PC-9 (cell line): Measurements from ENCODE around the gene GALNT2.

Experiments used
- EZH2 ChIP-seq: fragments of 200-600 bp; sonication (generic); IDR thresholded peaks from 2 replicates; pipeline ENCODE4 v1.8.0; 2017; ENCODE audit warnings: antibody characterized with exemption, low read depth
- TF ChIP-seq, protein P1 (sequence below): fragments of 200-600 bp; sonication (generic); conservative IDR thresholded peaks from 2 replicates; pipeline ENCODE4 v1.6.1; 2017; ENCODE audit warnings: mixed run types, antibody characterized with exemption, mild to moderate bottlenecking, moderate library complexity

DNA sequence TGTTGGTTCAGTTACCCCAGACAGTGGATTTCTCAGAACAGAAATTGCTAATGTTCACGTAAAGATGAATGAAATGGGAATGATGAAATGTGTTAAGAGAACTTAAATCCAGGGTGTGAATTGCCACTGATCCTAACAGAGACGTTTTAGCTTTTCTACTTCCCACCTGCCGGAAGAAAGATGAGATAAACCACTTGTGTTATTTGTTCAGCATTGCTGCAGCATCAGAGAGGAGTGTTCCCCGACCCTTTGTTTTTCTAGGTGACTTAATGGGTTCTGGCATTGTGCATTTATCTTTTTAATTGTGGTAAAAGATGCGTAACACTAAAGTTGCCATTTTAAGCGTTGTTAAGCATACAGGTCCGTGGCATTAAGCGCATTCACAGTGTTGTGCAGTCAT, 122.3 kb downstream of the GALNT2 start:
- TF ChIP-seq, protein P1, sequence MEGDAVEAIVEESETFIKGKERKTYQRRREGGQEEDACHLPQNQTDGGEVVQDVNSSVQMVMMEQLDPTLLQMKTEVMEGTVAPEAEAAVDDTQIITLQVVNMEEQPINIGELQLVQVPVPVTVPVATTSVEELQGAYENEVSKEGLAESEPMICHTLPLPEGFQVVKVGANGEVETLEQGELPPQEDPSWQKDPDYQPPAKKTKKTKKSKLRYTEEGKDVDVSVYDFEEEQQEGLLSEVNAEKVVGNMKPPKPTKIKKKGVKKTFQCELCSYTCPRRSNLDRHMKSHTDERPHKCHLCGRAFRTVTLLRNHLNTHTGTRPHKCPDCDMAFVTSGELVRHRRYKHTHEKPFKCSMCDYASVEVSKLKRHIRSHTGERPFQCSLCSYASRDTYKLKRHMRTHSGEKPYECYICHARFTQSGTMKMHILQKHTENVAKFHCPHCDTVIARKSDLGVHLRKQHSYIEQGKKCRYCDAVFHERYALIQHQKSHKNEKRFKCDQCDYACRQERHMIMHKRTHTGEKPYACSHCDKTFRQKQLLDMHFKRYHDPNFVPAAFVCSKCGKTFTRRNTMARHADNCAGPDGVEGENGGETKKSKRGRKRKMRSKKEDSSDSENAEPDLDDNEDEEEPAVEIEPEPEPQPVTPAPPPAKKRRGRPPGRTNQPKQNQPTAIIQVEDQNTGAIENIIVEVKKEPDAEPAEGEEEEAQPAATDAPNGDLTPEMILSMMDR = no peak
- no peak for TF ChIP-seq EZH2
